Measurements from ENCODE around the gene BMERB1.

DNA sequence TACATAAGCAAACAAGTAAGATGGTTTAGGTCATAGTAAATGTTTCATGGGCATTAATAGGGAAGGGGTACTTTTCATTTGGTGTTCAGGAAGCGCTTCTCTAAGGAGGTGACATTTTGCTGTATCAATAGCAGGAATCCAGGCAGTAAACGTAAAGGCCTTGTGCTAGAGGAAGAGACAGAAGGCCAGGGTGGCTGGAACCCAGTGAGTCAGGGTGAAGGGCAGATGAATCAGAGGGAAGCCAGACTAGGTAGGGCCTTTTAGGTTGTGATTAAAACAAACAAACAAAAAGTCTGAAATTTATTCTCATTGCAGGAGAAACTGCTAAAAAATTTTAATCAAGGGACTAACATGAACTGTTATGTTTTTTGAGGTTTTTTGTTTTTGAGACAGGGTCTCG, 6.5 kb downstream of the BMERB1 start:
- TF ChIP-seq POLR2AphosphoS5 (IDR thresholded peaks at IDR 0.05) (no peak), CTCF (IDR thresholded peaks at IDR 0.05) (no peak), POLR2A (IDR thresholded peaks at IDR 0.05) (no peak)
